Measurements from ENCODE around the gene TMPRSS6.

The TMPRSS6 gene

GRCh38 chr22:37018086-37018814 is 91.3 kb downstream of the TMPRSS6 start:
- DNase-seq (ENCODE audit: insufficient read length, low spot score) (no peak), FAIRE-seq (no peak)
- no peak for TF ChIP-seq CTCF (IDR thresholded peaks at IDR 0.05; ENCODE audit: insufficient read depth, missing control alignments)

GRCh38 chr22:37017356-37017755 is 92.2 kb downstream of the TMPRSS6 start:
- DNase-seq (ENCODE audit: insufficient read length, low spot score) (no peak), FAIRE-seq (no peak)
- no peak for TF ChIP-seq CTCF (IDR thresholded peaks at IDR 0.05; ENCODE audit: insufficient read depth, missing control alignments)

GRCh38 chr22:37016134-37016910 is 93.2 kb downstream of the TMPRSS6 start:
- DNase-seq (ENCODE audit: insufficient read length, low spot score) (no peak), FAIRE-seq (no peak)
- TF ChIP-seq CTCF (IDR thresholded peaks at IDR 0.05; ENCODE audit: insufficient read depth, missing control alignments), result no peak

- FAIRE-seq (no peak), DNase-seq (ENCODE audit: insufficient read length, low spot score) (no peak)
- TF ChIP-seq CTCF (IDR thresholded peaks at IDR 0.05; ENCODE audit: insufficient read depth, missing control alignments), result no peak
Measured at GRCh38 chr22:37015587-37015878, 94.0 kb downstream of the TMPRSS6 start.
